NB4 (cell line): ENCODE data around the gene MPDU1.

Experiments used
- POLR2A ChIP-seq: IDR thresholded peaks from 2 replicates; pipeline ENCODE4 v1.6.1; 2011; ENCODE audit warnings: mild to moderate bottlenecking; ENCODE audit not compliant: insufficient read length; ENCODE audit errors: extremely low read depth
- TF ChIP-seq, protein P1 (sequence below): IDR thresholded peaks from one replicate; pipeline ENCODE4 v1.5.1; 2012; ENCODE audit warnings: low read depth, low read length

- TF ChIP-seq, protein P1, sequence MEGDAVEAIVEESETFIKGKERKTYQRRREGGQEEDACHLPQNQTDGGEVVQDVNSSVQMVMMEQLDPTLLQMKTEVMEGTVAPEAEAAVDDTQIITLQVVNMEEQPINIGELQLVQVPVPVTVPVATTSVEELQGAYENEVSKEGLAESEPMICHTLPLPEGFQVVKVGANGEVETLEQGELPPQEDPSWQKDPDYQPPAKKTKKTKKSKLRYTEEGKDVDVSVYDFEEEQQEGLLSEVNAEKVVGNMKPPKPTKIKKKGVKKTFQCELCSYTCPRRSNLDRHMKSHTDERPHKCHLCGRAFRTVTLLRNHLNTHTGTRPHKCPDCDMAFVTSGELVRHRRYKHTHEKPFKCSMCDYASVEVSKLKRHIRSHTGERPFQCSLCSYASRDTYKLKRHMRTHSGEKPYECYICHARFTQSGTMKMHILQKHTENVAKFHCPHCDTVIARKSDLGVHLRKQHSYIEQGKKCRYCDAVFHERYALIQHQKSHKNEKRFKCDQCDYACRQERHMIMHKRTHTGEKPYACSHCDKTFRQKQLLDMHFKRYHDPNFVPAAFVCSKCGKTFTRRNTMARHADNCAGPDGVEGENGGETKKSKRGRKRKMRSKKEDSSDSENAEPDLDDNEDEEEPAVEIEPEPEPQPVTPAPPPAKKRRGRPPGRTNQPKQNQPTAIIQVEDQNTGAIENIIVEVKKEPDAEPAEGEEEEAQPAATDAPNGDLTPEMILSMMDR: no peak
- TF ChIP-seq POLR2A: no peak
Observed at GRCh38 chr17:7553356-7553755, 30.3 kb upstream of the MPDU1 start.
